DOHH2 (cell line): ENCODE measurements around the gene ARL11.

ENCODE experiments used
- EZH2phosphoT487 ChIP-seq: fragments of 200-600 bp; sonication (generic); IDR thresholded peaks from 2 replicates; pipeline ENCODE4 v1.6.1; 2017; ENCODE audit warnings: borderline replicate concordance, mild to moderate bottlenecking, antibody characterized with exemption, low read length, moderate library complexity, mixed read lengths
- TF ChIP-seq, protein P1 (sequence below): fragments of 200-600 bp; sonication (generic); IDR thresholded peaks from one replicate; pipeline ENCODE4 v1.5.1; 2014; ENCODE audit warnings: antibody characterized with exemption, mild to moderate bottlenecking, low read depth, low read length; ENCODE audit not compliant: poor library complexity, severe bottlenecking

DNA sequence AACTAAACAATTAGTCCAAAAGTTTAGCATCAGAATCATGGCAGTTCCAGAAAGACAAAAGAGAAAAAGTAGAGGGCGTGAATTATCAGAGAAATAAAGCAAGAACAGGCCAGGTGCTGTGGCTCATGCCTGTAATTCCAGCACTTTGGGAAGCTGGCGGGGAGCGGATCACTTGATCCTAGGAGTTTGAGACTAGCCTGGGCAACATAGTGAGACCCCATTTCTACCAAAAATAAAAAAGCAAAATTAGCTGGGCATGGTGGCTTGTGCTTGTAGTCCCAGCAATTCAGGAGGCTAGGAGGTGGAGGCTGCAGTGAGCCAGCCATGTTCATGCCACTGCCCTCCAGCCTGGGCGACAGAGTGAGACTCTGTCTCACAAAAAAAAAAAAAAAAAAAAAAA, 18.4 kb downstream of the ARL11 start:
- TF ChIP-seq, protein P1, sequence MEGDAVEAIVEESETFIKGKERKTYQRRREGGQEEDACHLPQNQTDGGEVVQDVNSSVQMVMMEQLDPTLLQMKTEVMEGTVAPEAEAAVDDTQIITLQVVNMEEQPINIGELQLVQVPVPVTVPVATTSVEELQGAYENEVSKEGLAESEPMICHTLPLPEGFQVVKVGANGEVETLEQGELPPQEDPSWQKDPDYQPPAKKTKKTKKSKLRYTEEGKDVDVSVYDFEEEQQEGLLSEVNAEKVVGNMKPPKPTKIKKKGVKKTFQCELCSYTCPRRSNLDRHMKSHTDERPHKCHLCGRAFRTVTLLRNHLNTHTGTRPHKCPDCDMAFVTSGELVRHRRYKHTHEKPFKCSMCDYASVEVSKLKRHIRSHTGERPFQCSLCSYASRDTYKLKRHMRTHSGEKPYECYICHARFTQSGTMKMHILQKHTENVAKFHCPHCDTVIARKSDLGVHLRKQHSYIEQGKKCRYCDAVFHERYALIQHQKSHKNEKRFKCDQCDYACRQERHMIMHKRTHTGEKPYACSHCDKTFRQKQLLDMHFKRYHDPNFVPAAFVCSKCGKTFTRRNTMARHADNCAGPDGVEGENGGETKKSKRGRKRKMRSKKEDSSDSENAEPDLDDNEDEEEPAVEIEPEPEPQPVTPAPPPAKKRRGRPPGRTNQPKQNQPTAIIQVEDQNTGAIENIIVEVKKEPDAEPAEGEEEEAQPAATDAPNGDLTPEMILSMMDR = no peak
- TF ChIP-seq EZH2phosphoT487 = no peak
